Measurements from ENCODE around the gene NACC2. TPM values are rescaled to one million over a fixed set of nuclear protein-coding genes. Genes with fewer than 3 reads are reported as not detected.

NACC2 gene
- polyA plus RNA-seq, 1 of the 3 experiments (the other 2 are of a cell fraction) = 22.1 TPM

DNA sequence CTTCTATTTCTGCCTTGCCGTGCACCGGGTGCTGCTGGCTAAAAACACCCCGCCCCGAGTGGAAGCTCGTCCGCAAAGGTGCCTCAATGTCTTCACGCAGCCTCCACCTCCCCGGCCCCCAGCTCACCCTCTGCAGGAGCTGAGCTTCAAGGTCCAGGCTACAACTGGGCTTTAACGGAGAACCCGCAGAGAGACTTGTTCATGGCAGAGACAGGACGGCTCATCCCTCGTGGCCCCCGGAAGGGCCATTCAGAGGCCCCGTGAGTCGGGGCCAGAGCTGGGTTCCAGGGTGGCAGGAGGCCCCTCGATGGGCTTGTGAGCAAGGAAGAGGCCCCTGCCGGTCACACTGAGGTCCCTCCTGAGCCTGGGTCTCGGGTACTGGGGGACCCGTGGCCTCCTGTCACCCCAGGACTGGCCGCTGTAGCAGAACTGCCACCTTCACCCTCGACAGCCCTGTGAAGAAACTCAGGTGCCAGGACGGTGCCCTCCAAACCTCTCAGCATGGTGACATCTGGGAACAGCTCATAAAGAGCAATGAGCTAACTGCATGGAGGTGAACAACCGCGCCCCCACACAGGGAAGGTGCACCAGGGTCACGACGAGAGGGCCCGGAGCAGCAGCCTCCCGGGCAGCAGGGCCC is 75.9 kb downstream of the NACC2 start:
- H3K27ac ChIP-seq (ENCODE audit: low read depth in 2 of 2, low read length in 1 of 2) = no peak overlapping the region
- CTCF ChIA-PET = no interaction called here
- POLR2A ChIA-PET = interaction anchor here (0.7 kb wide), 1 partner anchor 25 kb away, joined by 4 read pairs; no protein-coding TSS in a partner anchor
- no peak overlapping the region for H3K4me3 ChIP-seq (ENCODE audit: low read depth in 2 of 2, low read length in 1 of 2)
- DNase-seq = no peak
- no peaks in the 10 kb centered on the region for H3K27me3 ChIP-seq (ENCODE audit: insufficient read depth)
- H4K20me1 ChIP-seq (ENCODE audit: insufficient read depth) = peaks cover 90% of the 10 kb centered on the region
- WGBS (ENCODE audit: low lambda C conversion rate) = 73% methylated on average over 10 of the region's 28 CpGs
- no peaks in the 10 kb centered on the region for H3K9me3 ChIP-seq
- no peak overlapping the region for H2AFZ ChIP-seq (ENCODE audit: low read depth)
- H3K36me3 ChIP-seq (replicated peaks in 1 of 2; ENCODE audit: control insufficient read depth in 1 of 2, insufficient read depth in 2 of 2, low read length in 1 of 2) = peaks cover 0 to 3% of the 10 kb centered on the region in 2 experiments
- H3K4me1 ChIP-seq (ENCODE audit: control insufficient read depth in 1 of 2, insufficient read depth in 2 of 2, low read depth in 1 of 2, low read length in 1 of 2) = peaks cover 0 to 8% of the 10 kb centered on the region in 2 experiments; a peak in 1 of 4 replicates
- TF ChIP-seq, protein P1, sequence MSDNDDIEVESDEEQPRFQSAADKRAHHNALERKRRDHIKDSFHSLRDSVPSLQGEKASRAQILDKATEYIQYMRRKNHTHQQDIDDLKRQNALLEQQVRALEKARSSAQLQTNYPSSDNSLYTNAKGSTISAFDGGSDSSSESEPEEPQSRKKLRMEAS (IDR thresholded peaks at IDR 0.05; ENCODE audit: low read depth) = no peak
- no peak for TF ChIP-seq POLR2AphosphoS5 (IDR thresholded peaks at IDR 0.05; ENCODE audit: low read depth, low read length)
- TF ChIP-seq, protein P2, sequence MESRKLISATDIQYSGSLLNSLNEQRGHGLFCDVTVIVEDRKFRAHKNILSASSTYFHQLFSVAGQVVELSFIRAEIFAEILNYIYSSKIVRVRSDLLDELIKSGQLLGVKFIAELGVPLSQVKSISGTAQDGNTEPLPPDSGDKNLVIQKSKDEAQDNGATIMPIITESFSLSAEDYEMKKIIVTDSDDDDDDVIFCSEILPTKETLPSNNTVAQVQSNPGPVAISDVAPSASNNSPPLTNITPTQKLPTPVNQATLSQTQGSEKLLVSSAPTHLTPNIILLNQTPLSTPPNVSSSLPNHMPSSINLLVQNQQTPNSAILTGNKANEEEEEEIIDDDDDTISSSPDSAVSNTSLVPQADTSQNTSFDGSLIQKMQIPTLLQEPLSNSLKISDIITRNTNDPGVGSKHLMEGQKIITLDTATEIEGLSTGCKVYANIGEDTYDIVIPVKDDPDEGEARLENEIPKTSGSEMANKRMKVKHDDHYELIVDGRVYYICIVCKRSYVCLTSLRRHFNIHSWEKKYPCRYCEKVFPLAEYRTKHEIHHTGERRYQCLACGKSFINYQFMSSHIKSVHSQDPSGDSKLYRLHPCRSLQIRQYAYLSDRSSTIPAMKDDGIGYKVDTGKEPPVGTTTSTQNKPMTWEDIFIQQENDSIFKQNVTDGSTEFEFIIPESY (IDR thresholded peaks at IDR 0.05; ENCODE audit: borderline replicate concordance, low read depth) = no peak
- TF ChIP-seq TEAD4 (IDR thresholded peaks at IDR 0.05; ENCODE audit: borderline replicate concordance, insufficient read depth) = no peak
- TF ChIP-seq, protein P3, sequence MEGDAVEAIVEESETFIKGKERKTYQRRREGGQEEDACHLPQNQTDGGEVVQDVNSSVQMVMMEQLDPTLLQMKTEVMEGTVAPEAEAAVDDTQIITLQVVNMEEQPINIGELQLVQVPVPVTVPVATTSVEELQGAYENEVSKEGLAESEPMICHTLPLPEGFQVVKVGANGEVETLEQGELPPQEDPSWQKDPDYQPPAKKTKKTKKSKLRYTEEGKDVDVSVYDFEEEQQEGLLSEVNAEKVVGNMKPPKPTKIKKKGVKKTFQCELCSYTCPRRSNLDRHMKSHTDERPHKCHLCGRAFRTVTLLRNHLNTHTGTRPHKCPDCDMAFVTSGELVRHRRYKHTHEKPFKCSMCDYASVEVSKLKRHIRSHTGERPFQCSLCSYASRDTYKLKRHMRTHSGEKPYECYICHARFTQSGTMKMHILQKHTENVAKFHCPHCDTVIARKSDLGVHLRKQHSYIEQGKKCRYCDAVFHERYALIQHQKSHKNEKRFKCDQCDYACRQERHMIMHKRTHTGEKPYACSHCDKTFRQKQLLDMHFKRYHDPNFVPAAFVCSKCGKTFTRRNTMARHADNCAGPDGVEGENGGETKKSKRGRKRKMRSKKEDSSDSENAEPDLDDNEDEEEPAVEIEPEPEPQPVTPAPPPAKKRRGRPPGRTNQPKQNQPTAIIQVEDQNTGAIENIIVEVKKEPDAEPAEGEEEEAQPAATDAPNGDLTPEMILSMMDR (IDR thresholded peaks at IDR 0.05) = no peak
- TF ChIP-seq, protein P4, sequence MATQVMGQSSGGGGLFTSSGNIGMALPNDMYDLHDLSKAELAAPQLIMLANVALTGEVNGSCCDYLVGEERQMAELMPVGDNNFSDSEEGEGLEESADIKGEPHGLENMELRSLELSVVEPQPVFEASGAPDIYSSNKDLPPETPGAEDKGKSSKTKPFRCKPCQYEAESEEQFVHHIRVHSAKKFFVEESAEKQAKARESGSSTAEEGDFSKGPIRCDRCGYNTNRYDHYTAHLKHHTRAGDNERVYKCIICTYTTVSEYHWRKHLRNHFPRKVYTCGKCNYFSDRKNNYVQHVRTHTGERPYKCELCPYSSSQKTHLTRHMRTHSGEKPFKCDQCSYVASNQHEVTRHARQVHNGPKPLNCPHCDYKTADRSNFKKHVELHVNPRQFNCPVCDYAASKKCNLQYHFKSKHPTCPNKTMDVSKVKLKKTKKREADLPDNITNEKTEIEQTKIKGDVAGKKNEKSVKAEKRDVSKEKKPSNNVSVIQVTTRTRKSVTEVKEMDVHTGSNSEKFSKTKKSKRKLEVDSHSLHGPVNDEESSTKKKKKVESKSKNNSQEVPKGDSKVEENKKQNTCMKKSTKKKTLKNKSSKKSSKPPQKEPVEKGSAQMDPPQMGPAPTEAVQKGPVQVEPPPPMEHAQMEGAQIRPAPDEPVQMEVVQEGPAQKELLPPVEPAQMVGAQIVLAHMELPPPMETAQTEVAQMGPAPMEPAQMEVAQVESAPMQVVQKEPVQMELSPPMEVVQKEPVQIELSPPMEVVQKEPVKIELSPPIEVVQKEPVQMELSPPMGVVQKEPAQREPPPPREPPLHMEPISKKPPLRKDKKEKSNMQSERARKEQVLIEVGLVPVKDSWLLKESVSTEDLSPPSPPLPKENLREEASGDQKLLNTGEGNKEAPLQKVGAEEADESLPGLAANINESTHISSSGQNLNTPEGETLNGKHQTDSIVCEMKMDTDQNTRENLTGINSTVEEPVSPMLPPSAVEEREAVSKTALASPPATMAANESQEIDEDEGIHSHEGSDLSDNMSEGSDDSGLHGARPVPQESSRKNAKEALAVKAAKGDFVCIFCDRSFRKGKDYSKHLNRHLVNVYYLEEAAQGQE (IDR thresholded peaks at IDR 0.05; ENCODE audit: low read depth, low read length) = no peak
- TF ChIP-seq RCOR1 (IDR thresholded peaks at IDR 0.05; ENCODE audit: low read length) = no peak
- TF ChIP-seq TCF12 (IDR thresholded peaks at IDR 0.05) = no peak
- TF ChIP-seq ELF1 (IDR thresholded peaks at IDR 0.05) = no peak
- no peak for TF ChIP-seq RXRA (IDR thresholded peaks at IDR 0.05; ENCODE audit: borderline replicate concordance, low read depth)
- TF ChIP-seq SIN3A (IDR thresholded peaks at IDR 0.05; ENCODE audit: borderline replicate concordance, low read depth, low read length) = no peak
- no peak for TF ChIP-seq SMC3 (IDR thresholded peaks at IDR 0.05; ENCODE audit: low read depth, low read length)
- no peak for TF ChIP-seq GATA2 (CRISPR knock-in tag; IDR thresholded peaks at IDR 0.05)
- TF ChIP-seq JUND (IDR thresholded peaks at IDR 0.05) = no peak
- TF ChIP-seq, protein P5, sequence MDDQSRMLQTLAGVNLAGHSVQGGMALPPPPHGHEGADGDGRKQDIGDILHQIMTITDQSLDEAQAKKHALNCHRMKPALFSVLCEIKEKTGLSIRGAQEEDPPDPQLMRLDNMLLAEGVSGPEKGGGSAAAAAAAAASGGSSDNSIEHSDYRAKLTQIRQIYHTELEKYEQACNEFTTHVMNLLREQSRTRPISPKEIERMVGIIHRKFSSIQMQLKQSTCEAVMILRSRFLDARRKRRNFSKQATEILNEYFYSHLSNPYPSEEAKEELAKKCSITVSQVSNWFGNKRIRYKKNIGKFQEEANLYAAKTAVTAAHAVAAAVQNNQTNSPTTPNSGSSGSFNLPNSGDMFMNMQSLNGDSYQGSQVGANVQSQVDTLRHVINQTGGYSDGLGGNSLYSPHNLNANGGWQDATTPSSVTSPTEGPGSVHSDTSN (IDR thresholded peaks at IDR 0.05) = no peak
- peaks cover 73% of the 10 kb centered on the region for H3K79me2 ChIP-seq (ENCODE audit: insufficient read depth)
- no peaks in the 10 kb centered on the region for H3K9me2 ChIP-seq
- H3K9ac ChIP-seq = no peak overlapping the region
- no peaks in the 10 kb centered on the region for H3F3A ChIP-seq (replicated peaks; ENCODE audit: insufficient read depth)
- H3K4me2 ChIP-seq = no peak overlapping the region
